Thyroid gland (tissue), 4 donors: ENCODE data around the gene OXNAD1. TPM values are rescaled to one million over a fixed set of nuclear protein-coding genes. Genes with fewer than 3 reads are reported as not detected.

ENCODE experiments used
- DNase-seq, 2 donors: peaks; one replicate each; pipeline ENCODE4 v3.0.0-alpha.2; 2019
- H3K27ac ChIP-seq, 3 donors: fragments of 200-600 bp; sonication (generic); 1 replicate in 2 of 3; 2 replicates in 1 of 3; pipeline ENCODE4 v1.5.1; 2016 to 2019; ENCODE audit warnings: mild to moderate bottlenecking in 1 of 3, moderate library complexity in 1 of 3
- H3K27me3 ChIP-seq: fragments of 200-600 bp; sonication (generic); one replicate; pipeline ENCODE4 v1.5.1; 2019
- H3K36me3 ChIP-seq, 2 donors: fragments of 200-600 bp; sonication (generic); one replicate each; pipeline ENCODE4 v1.5.1; 2016 to 2019
- H3K4me1 ChIP-seq, 2 donors: fragments of 200-600 bp; sonication (generic); one replicate each; pipeline ENCODE4 v1.5.1; 2017 to 2019
- H3K4me3 ChIP-seq, 3 donors: fragments of 200-600 bp; sonication (generic); replicated peaks in 1 of 3; 1 replicate in 2 of 3; 2 replicates in 1 of 3; pipeline ENCODE4 v1.5.1; 2016; ENCODE audit warnings: mild to moderate bottlenecking in 1 of 3
- H3K9me3 ChIP-seq: fragments of 200-600 bp; sonication (generic); one replicate; pipeline ENCODE4 v1.5.1; 2017
- CTCF ChIP-seq, 6 experiments: fragments of 200-600 bp in 3 of 6; fragments of 450-650 bp in 3 of 6; sonication (generic) in 3 of 6; IDR thresholded peaks; one replicate each; pipeline ENCODE4 v1.5.1; 2016 to 2019; ENCODE audit warnings: antibody characterized with exemption in 6 of 6, mild to moderate bottlenecking in 2 of 6, inconsistent platforms in 1 of 6, moderate library complexity in 1 of 6
- POLR2A ChIP-seq, 2 donors: fragments of 450-650 bp; IDR thresholded peaks; one replicate each; pipeline ENCODE4 v1.6.1; 2017; ENCODE audit warnings: antibody characterized with exemption in 2 of 2, mild to moderate bottlenecking in 2 of 2, moderate library complexity in 1 of 2
- WGBS, 2 donors: methylation state at CpG; one replicate each; pipeline ENCODE4 v1.1.5; 2017; 5-methylcytosine and 5-hydroxymethylcytosine counted together
- intact Hi-C: fragments of 100-400 bp; cut with DNase I; formaldehyde crosslinking; loops from one replicate; pipeline ENCODE4 v1.15.1; 2023
- total RNA-seq, 4 donors: library from RNA; depleted of rRNA; stranded (reverse); fragments of >200 nt; gene quantifications; one replicate each; pipeline ENCODE4 v1.2.3, GENCODE V29; 2016

OXNAD1 gene
- total RNA-seq, 4 donors from 2014 or later = 22.3 to 34.0 (median 27.4) TPM

DNA sequence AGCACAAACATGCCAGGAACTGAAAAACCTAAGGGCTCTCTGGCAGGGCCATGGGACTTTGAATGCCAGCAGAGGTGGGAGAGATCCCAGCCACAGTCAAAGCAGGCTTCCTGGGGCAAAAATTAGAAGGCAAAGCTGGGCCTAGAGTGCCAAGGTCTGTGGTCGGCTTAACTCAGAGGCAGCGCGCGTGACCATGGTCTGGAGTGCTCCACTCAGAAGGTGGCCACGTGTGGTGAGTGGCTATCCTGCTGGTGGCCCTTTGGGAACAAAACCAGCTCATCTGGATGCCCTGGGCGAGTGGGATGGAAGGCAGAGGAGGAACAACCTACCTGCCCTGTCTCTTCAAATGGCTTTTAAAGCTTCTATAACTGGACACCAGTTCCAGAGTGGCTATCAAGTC, 63.1 kb downstream of the OXNAD1 start:
- 59 to 71% methylated on average over 6 of the region's 6 CpGs for WGBS, 2 donors
- no peaks in the 10 kb centered on the region for H3K27me3 ChIP-seq
- no peaks in the 10 kb centered on the region for H3K36me3 ChIP-seq
- no peak overlapping the region for H3K4me3 ChIP-seq
- peak overlapping the region; percentile 11 to 58 (median 28) for H3K27ac ChIP-seq
- H3K9me3 ChIP-seq = no peaks in the 10 kb centered on the region
- peak; percentile 57 to 65 for DNase-seq
- TF ChIP-seq POLR2A (IDR thresholded peaks at IDR 0.05) (no peak), CTCF (IDR thresholded peaks at IDR 0.05) (no peak)
- intact Hi-C loops = no loop called here
- peaks cover 22 to 36% of the 10 kb centered on the region in 2 donors for H3K4me1 ChIP-seq

GRCh38 chr3:16329036-16329825, 64.2 kb downstream of the OXNAD1 start:
- Histone ChIP-seq H3K27me3 (no peaks in the 10 kb centered on the region), H3K4me3 (no peak overlapping the region), H3K27ac (peak overlapping the region in 2 of 3 donors; percentile 28 to 58), H3K9me3 (no peaks in the 10 kb centered on the region), H3K36me3 (no peaks in the 10 kb centered on the region), H3K4me1 (peaks cover 21 to 41% of the 10 kb centered on the region in 2 donors)
- intact Hi-C loops = no loop called here
- TF ChIP-seq CTCF (IDR thresholded peaks at IDR 0.05) (no peak), POLR2A (IDR thresholded peaks at IDR 0.05) (no peak)
- WGBS, 2 donors = 77 to 83% methylated on average over 15 of the region's 15 CpGs
- peak; percentile 41 to 57 for DNase-seq

- intact Hi-C loops = no loop called here
- H3K36me3 ChIP-seq = no peaks in the 10 kb centered on the region
- no peaks in the 10 kb centered on the region for H3K9me3 ChIP-seq
- no peaks in the 10 kb centered on the region for H3K27me3 ChIP-seq
- H3K4me1 ChIP-seq = peaks cover 21 to 41% of the 10 kb centered on the region in 2 donors
- no peak for DNase-seq
- WGBS, 2 donors = 69 to 70% methylated on average over 9 of the region's 9 CpGs
- no peak overlapping the region for H3K4me3 ChIP-seq
- H3K27ac ChIP-seq = peak overlapping the region in 1 of 3 donors; percentile 19
- no peak for TF ChIP-seq POLR2A (IDR thresholded peaks at IDR 0.05)
- TF ChIP-seq CTCF (IDR thresholded peaks at IDR 0.05) = no peak
Observed at GRCh38 chr3:16329826-16330129, 64.8 kb downstream of the OXNAD1 start.

DNA sequence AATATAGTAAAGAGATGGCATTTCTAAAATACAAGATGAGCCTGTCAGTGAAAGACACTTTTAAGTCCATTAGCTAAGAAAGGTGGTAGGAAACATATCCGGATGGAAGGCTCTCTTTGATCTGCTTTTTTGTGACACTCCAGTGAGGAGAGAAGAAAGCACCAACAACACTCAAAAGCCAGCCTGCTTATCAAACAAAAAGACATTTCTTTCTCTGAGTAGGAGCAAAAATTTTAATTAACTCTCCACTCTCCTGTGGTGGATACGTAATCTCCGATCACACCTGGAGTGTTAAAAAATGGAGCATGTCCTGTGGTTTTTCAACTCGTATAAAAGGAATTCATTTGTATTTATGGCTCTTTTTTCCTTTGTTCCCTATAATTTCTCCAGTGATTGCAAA, 65.3 kb downstream of the OXNAD1 start:
- TF ChIP-seq CTCF (IDR thresholded peaks at IDR 0.05) (no peak), POLR2A (IDR thresholded peaks at IDR 0.05) (no peak)
- Histone ChIP-seq H3K9me3 (no peaks in the 10 kb centered on the region), H3K27ac (peak overlapping the region in 1 of 3 donors; percentile 19), H3K27me3 (no peaks in the 10 kb centered on the region), H3K4me1 (peaks cover 21 to 41% of the 10 kb centered on the region in 2 donors), H3K36me3 (no peaks in the 10 kb centered on the region), H3K4me3 (no peak overlapping the region)
- no peak for DNase-seq
- intact Hi-C loops = no loop called here
- 85 to 91% methylated on average over 4 of the region's 4 CpGs for WGBS, 2 donors

DNA sequence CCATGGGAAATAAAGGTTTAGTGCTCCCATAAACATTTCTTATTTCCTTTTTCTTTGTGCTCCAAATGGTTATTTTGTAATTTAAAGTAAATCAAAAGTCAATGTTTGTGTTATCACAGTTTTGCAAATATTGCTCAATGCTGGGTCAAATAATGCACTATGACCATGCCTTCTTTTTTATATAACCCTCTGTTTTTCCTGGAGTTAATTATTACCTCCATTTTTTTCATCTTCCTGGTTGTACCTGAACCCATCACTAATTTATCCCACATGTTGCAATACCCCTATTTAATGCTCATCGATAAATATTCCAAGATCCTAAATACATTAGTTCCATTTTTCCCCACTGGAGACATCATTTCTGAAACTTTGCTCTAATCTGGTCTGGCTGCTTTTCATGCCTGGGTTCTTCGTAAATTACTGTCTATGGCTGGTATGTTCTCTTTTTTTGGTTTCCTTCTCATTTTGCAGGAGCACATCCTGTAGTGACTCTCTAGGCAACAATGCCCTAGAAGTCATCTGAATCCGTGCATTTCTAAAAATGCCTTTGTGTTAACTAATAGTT, 66.4 kb downstream of the OXNAD1 start:
- Histone ChIP-seq H3K27ac (peak overlapping the region in 2 of 3 donors; percentile 24 to 43), H3K9me3 (no peaks in the 10 kb centered on the region), H3K36me3 (no peaks in the 10 kb centered on the region), H3K4me3 (no peak overlapping the region), H3K27me3 (no peaks in the 10 kb centered on the region), H3K4me1 (peaks cover 21 to 41% of the 10 kb centered on the region in 2 donors)
- TF ChIP-seq CTCF (IDR thresholded peaks at IDR 0.05) = no peak
- no peak for TF ChIP-seq POLR2A (IDR thresholded peaks at IDR 0.05)
- intact Hi-C loops = no loop called here
- DNase-seq = no peak
- WGBS, 2 donors = 98% methylated on average over 3 of the region's 3 CpGs
